HEK293 (cell line): ENCODE measurements around the gene NEURL1.

Source experiments
- CTCF ChIP-seq: fragments of 450-650 bp; formaldehyde crosslinking; IDR thresholded peaks from 2 replicates; pipeline ENCODE4 v1.5.1; 2016; ENCODE audit warnings: missing biosample characterization, missing genetic modification characterization
- ELK4 ChIP-seq: IDR thresholded peaks from 2 replicates; pipeline ENCODE4 v1.6.1; 2011; ENCODE audit warnings: mild to moderate bottlenecking, low read depth, low read length, borderline replicate concordance
- GLI4 ChIP-seq: fragments of 450-650 bp; formaldehyde crosslinking; IDR thresholded peaks from 2 replicates; pipeline ENCODE4 v1.5.1; 2016; ENCODE audit warnings: missing biosample characterization, missing genetic modification characterization
- PATZ1 ChIP-seq: fragments of 450-650 bp; formaldehyde crosslinking; IDR thresholded peaks from 2 replicates; pipeline ENCODE4 v1.5.1; 2016; ENCODE audit warnings: missing biosample characterization, missing genetic modification characterization
- SP7 ChIP-seq: fragments of 450-650 bp; formaldehyde crosslinking; IDR thresholded peaks from 2 replicates; pipeline ENCODE4 v1.5.1; 2016; ENCODE audit warnings: missing biosample characterization, missing genetic modification characterization
- TCF7L2 ChIP-seq: IDR thresholded peaks from 2 replicates; pipeline ENCODE4 v1.6.1; 2011; ENCODE audit warnings: low read depth, mild to moderate bottlenecking, inconsistent platforms, low read length, moderate library complexity, borderline replicate concordance
- ZBTB10 ChIP-seq: fragments of 450-650 bp; formaldehyde crosslinking; IDR thresholded peaks from 2 replicates; pipeline ENCODE4 v1.5.1; 2016; ENCODE audit warnings: missing biosample characterization, missing genetic modification characterization
- ZBTB20 ChIP-seq: fragments of 450-650 bp; formaldehyde crosslinking; IDR thresholded peaks from 2 replicates; pipeline ENCODE4 v1.5.1; 2016; ENCODE audit warnings: missing biosample characterization, missing genetic modification characterization
- ZNF416 ChIP-seq: fragments of 450-650 bp; formaldehyde crosslinking; IDR thresholded peaks from 2 replicates; pipeline ENCODE4 v1.5.1; 2016; ENCODE audit warnings: missing biosample characterization, missing genetic modification characterization
- ZNF560 ChIP-seq: fragments of 450-650 bp; formaldehyde crosslinking; IDR thresholded peaks from 2 replicates; pipeline ENCODE4 v1.5.1; 2017; ENCODE audit warnings: missing biosample characterization, missing genetic modification characterization, borderline replicate concordance
- ZNF837 ChIP-seq: fragments of 450-650 bp; formaldehyde crosslinking; IDR thresholded peaks from 2 replicates; pipeline ENCODE4 v1.5.1; 2016; ENCODE audit warnings: missing biosample characterization, missing genetic modification characterization

- no peak for TF ChIP-seq CTCF (tag by site-specific recombination)
- no peak for TF ChIP-seq ZNF416 (tag by site-specific recombination)
- no peak for TF ChIP-seq ZNF560 (tag by site-specific recombination)
- no peak for TF ChIP-seq PATZ1 (tag by site-specific recombination)
- TF ChIP-seq ZBTB10 (tag by site-specific recombination) = no peak
- no peak for TF ChIP-seq ZNF837 (tag by site-specific recombination)
- no peak for TF ChIP-seq ZBTB20 (tag by site-specific recombination)
- no peak for TF ChIP-seq ELK4
- no peak for TF ChIP-seq TCF7L2
- no peak for TF ChIP-seq GLI4 (tag by site-specific recombination)
- no peak for TF ChIP-seq SP7
Observed at GRCh38 chr10:103622286-103622685, 128.8 kb downstream of the NEURL1 start.
